ENCODE data around the gene C12orf43. TPM values are rescaled to one million over a fixed set of nuclear protein-coding genes. Genes with fewer than 3 reads are reported as not detected.
A peak's percentile ranks its signal among the peaks of the same experiment; 100 is the strongest.

C12orf43 gene
- total and polyA plus RNA-seq, 2 donors (not counting 1 experiment from before 2014, with no cell fraction given): 6.7 to 18.9 TPM

DNA sequence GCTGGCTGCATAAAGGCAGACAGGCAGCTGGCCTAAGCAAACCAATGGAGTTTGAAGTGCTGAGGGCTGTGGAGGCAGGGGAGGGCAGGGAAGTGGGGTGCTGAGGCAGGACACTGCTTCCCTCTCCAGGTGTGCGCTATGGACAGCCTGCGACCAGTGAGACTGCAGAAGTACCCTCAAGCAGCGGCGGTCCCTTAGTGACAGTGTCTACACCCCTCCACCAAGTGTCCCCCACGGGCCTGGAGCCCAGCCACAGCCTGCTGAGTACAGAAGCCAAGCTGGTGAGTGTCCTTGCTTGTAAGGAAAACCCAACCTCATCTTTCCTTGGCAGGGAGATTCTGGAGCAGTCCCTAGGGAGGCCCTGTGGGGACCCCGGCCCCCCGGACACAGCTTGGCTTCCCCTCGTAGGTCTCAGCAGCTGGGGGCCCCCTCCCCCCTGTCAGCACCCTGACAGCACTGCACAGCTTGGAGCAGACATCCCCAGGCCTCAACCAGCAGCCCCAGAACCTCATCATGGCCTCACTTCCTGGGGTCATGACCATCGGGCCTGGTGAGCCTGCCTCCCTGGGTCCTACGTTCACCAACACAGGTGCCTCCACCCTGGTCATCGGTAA lies 20.0 kb downstream of the C12orf43 start:
- Histone ChIP-seq H4K20me1 (ENCODE audit: control insufficient read depth, insufficient read depth, low read length, poor library complexity, severe bottlenecking) (no peaks in the 10 kb centered on the region), H2AFZ (ENCODE audit: insufficient read depth, low read depth, low read length, poor library complexity, severe bottlenecking) (no peak overlapping the region), H3K36me3 (replicated peaks in 1 of 2; ENCODE audit: control extremely low read depth in 1 of 2, control insufficient read depth in 1 of 2, extremely low read depth in 1 of 2, insufficient read depth in 2 of 2, low read length in 1 of 2) (no peaks in the 10 kb centered on the region), H3K79me2 (ENCODE audit: control insufficient read depth, insufficient read depth, low read length) (no peaks in the 10 kb centered on the region), H3K27me3 (replicated peaks in 1 of 4; ENCODE audit: control extremely low read depth in 1 of 4, control insufficient read depth in 3 of 4, insufficient read depth in 4 of 4, low read length in 3 of 4) (peaks cover 0 to 11% (median 0%) of the 10 kb centered on the region in 4 experiments), H3K4me1 (ENCODE audit: control insufficient read depth in 2 of 2, insufficient read depth in 2 of 2, low read length in 2 of 2) (no peaks in the 10 kb centered on the region), H3K4me3 (ENCODE audit: control extremely low read depth in 1 of 5, extremely low read depth in 1 of 5, insufficient read depth in 1 of 5, low read depth in 2 of 5, low read length in 4 of 5) (no peak overlapping the region), H3K27ac (ENCODE audit: low read length in 2 of 2) (no peak overlapping the region), H3K4me2 (replicated peaks; ENCODE audit: low read depth, low read length, poor library complexity, severe bottlenecking) (no peak overlapping the region), H3K9me3 (ENCODE audit: control extremely low read depth in 1 of 3, control insufficient read depth in 2 of 3, insufficient read depth in 1 of 3, low read length in 2 of 3) (peaks cover 0 to 4% (median 0%) of the 10 kb centered on the region in 3 donors), H3K9ac (ENCODE audit: low read length) (no peak overlapping the region)
- Mint-ChIP-seq H3K27ac (no peak overlapping the region), H3K4me3 (no peak overlapping the region), H3K4me1 (no peaks in the 10 kb centered on the region), H3K27me3 (peaks cover 18% of the 10 kb centered on the region), H3K9me3 (ENCODE audit: insufficient read depth) (no peaks in the 10 kb centered on the region)
- ATAC-seq (ENCODE audit: low read depth) (no peak), DNase-seq (no peak)
- ChIA-PET CTCF (no interaction called here), POLR2A (no interaction called here)
- WGBS (ENCODE audit: insufficient coverage): 82% methylated on average over 10 of the region's 11 CpGs
- TF ChIP-seq, protein P1, sequence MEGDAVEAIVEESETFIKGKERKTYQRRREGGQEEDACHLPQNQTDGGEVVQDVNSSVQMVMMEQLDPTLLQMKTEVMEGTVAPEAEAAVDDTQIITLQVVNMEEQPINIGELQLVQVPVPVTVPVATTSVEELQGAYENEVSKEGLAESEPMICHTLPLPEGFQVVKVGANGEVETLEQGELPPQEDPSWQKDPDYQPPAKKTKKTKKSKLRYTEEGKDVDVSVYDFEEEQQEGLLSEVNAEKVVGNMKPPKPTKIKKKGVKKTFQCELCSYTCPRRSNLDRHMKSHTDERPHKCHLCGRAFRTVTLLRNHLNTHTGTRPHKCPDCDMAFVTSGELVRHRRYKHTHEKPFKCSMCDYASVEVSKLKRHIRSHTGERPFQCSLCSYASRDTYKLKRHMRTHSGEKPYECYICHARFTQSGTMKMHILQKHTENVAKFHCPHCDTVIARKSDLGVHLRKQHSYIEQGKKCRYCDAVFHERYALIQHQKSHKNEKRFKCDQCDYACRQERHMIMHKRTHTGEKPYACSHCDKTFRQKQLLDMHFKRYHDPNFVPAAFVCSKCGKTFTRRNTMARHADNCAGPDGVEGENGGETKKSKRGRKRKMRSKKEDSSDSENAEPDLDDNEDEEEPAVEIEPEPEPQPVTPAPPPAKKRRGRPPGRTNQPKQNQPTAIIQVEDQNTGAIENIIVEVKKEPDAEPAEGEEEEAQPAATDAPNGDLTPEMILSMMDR (IDR thresholded peaks at IDR 0.05): no peak
- no peak for TF ChIP-seq EZH2 (IDR thresholded peaks at IDR 0.05; ENCODE audit: borderline replicate concordance, insufficient read depth, low read depth, low read length, poor library complexity, severe bottlenecking)
- intact Hi-C loops (cut with micrococcal nuclease): no loop called here

DNA sequence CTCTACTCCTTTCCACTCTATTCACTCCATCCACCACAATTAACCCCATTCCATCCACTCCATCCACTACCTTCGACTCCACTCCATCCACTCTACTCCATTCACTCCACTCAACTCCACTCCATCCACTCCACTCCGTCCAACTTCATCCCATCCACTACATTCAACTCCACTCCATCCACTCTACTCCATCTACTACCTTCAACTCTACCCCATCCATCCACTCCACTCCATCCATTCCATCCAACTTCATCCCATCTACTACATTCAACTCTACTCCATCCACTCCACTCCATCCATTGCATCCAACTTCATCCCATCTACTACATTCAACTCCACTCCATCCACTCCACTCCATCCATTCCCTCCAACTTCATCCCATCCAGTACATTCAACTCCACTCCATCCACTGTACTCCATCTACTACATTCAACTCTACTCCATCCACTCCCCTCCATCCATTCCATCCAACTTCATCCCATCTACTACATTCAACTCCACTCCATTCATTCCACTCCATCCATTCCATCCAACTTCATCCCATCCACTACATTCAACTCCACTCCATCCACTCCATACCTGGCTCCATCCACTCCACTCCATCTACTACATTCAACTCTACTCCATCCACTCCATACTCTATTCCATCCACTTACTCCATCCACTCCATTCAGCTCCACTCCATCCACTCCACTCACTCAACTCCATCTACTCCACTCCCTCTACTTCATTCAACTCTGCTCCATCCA lies 21.5 kb downstream of the C12orf43 start:
- ATAC-seq (ENCODE audit: low read depth): no peak
- Histone ChIP-seq H4K20me1 (ENCODE audit: control insufficient read depth, insufficient read depth, low read length, poor library complexity, severe bottlenecking) (no peaks in the 10 kb centered on the region), H3K9ac (ENCODE audit: low read length) (no peak overlapping the region), H3K27ac (ENCODE audit: low read length in 2 of 2) (no peak overlapping the region), H3K36me3 (replicated peaks in 1 of 2; ENCODE audit: control extremely low read depth in 1 of 2, control insufficient read depth in 1 of 2, extremely low read depth in 1 of 2, insufficient read depth in 2 of 2, low read length in 1 of 2) (no peaks in the 10 kb centered on the region), H3K9me3 (ENCODE audit: control extremely low read depth in 1 of 3, control insufficient read depth in 2 of 3, insufficient read depth in 1 of 3, low read length in 2 of 3) (peaks cover 0 to 4% (median 0%) of the 10 kb centered on the region in 3 donors), H3K4me1 (ENCODE audit: control insufficient read depth in 2 of 2, insufficient read depth in 2 of 2, low read length in 2 of 2) (no peaks in the 10 kb centered on the region), H3K79me2 (ENCODE audit: control insufficient read depth, insufficient read depth, low read length) (no peaks in the 10 kb centered on the region), H3K4me3 (ENCODE audit: control extremely low read depth in 1 of 5, extremely low read depth in 1 of 5, insufficient read depth in 1 of 5, low read depth in 2 of 5, low read length in 4 of 5) (no peak overlapping the region), H2AFZ (ENCODE audit: insufficient read depth, low read depth, low read length, poor library complexity, severe bottlenecking) (no peak overlapping the region), H3K4me2 (replicated peaks; ENCODE audit: low read depth, low read length, poor library complexity, severe bottlenecking) (no peak overlapping the region), H3K27me3 (replicated peaks in 1 of 4; ENCODE audit: control extremely low read depth in 1 of 4, control insufficient read depth in 3 of 4, insufficient read depth in 4 of 4, low read length in 3 of 4) (peaks cover 0 to 11% (median 0%) of the 10 kb centered on the region in 4 experiments)
- DNase-seq: no peak
- TF ChIP-seq, protein P1 (IDR thresholded peaks at IDR 0.05): peak; percentile 9
- no peak for TF ChIP-seq EZH2 (IDR thresholded peaks at IDR 0.05; ENCODE audit: borderline replicate concordance, insufficient read depth, low read depth, low read length, poor library complexity, severe bottlenecking)
- ChIA-PET POLR2A (no interaction called here), CTCF (no interaction called here)
- H3K27ac Mint-ChIP-seq: no peak overlapping the region
- intact Hi-C loops (cut with micrococcal nuclease): no loop called here
- peaks cover 18% of the 10 kb centered on the region for H3K27me3 Mint-ChIP-seq
- no peak overlapping the region for H3K4me3 Mint-ChIP-seq
- H3K4me1 Mint-ChIP-seq: no peaks in the 10 kb centered on the region
- H3K9me3 Mint-ChIP-seq (ENCODE audit: insufficient read depth): no peaks in the 10 kb centered on the region
- WGBS (ENCODE audit: insufficient coverage): 87% methylated on average over 2 of the region's 2 CpGs
